ENCODE measurements around the gene PEX11G.
A peak's percentile ranks its signal among the peaks of the same experiment; 100 is the strongest.

The PEX11G gene

DNA sequence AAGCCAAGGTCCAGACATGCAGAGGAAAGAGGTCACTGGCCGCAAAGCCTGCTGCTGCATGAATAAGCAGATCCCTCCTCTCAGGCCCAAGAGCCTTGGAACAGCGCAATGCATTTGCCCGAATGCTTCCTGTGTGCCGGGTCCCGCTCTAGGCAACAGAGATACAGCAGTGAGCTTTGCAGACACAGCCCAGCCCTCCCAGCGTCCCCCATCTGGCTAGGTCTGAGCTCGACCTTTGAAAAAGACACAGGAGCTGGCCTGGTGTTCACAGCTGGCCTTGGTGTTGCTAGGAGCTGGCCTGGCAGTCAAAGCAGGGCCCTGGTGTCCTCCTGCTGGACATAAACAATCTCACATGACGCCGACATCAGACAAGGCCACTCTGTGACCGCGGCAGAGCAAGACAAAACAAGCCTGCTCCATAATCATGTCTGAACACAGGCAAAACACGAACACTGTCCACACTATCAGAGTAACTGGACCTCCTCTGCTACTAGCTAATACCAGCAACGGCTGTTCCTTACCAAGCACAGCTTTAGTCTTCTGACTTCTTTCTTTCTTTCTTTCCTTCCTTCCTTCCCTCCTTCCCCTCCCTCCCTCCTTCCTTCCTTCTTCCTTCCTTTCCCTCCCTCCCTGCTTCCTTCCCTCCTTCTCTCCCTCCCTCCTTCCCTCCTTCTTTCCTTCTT, 5.7 kb upstream of the PEX11G start:
- DNase-seq, result no peak
- Histone ChIP-seq H3K4me1 (ENCODE audit: control extremely low read depth in 1 of 4, control insufficient read depth in 4 of 4, insufficient read depth in 4 of 4, low read length in 3 of 4) (peaks cover 0 to 18% (median 9%) of the 10 kb centered on the region in 4 experiments), H3K36me3 (ENCODE audit: control insufficient read depth in 4 of 4, insufficient read depth in 4 of 4, low read length in 3 of 4) (no peaks in the 10 kb centered on the region), H3K27me3 (replicated peaks in 2 of 5; ENCODE audit: control insufficient read depth in 4 of 5, insufficient read depth in 5 of 5, low read length in 4 of 5) (no peaks in the 10 kb centered on the region), H3K9me3 (ENCODE audit: control extremely low read depth in 1 of 5, control insufficient read depth in 4 of 5, insufficient read depth in 2 of 5, low read depth in 1 of 5, low read length in 4 of 5) (no peaks in the 10 kb centered on the region), H3K4me3 (ENCODE audit: control insufficient read depth in 1 of 7, extremely low read depth in 1 of 7, insufficient read depth in 4 of 7, low read depth in 2 of 7, low read length in 6 of 7) (no peak overlapping the region), H3K27ac (ENCODE audit: insufficient read depth in 1 of 2, low read depth in 1 of 2, low read length in 2 of 2, poor library complexity in 1 of 2, severe bottlenecking in 2 of 2) (no peak overlapping the region)
- CTCF ChIA-PET, result interaction anchor here (0.6 to 1.4 kb wide), 2 partner anchors 10 to 140 kb away, joined by 3 read pairs; no protein-coding TSS in a partner anchor
- 91% methylated on average over 13 of the region's 13 CpGs for WGBS (ENCODE audit: insufficient coverage)
- POLR2A ChIA-PET, result interaction anchor here (0.6 kb wide), 1 partner anchor 17 kb away, joined by 3 read pairs; no protein-coding TSS in a partner anchor

DNA sequence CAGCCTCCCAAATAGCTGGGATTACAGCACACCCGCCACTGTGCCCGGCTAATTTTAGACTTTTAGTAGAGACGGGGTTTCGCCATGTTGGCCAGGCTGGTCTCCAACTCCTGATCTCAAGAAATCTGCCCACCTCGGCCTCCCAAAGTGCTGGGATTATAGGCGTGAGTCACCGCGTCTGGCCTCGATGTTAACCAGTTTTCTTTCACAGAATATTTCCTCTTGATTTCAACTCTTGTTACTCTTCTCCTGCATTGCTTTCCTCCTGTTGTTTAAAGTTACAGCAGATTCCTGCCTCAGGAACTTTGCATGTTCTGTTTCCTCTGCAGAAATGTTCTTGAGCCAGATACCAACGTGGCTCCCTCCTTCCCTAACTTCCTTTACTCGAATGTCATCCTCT, 3.7 kb upstream of the PEX11G start:
- CTCF ChIA-PET, result no interaction called here
- POLR2A ChIA-PET, result no interaction called here
- no peaks in the 10 kb centered on the region for H3K36me3 ChIP-seq (ENCODE audit: control insufficient read depth in 4 of 4, insufficient read depth in 4 of 4, low read length in 3 of 4)
- no peaks in the 10 kb centered on the region for H3K9me3 ChIP-seq (ENCODE audit: control extremely low read depth in 1 of 5, control insufficient read depth in 4 of 5, insufficient read depth in 2 of 5, low read depth in 1 of 5, low read length in 4 of 5)
- no peak for DNase-seq
- no peak overlapping the region for H3K4me3 ChIP-seq (ENCODE audit: control insufficient read depth in 1 of 7, extremely low read depth in 1 of 7, insufficient read depth in 4 of 7, low read depth in 2 of 7, low read length in 6 of 7)
- H3K27me3 ChIP-seq (replicated peaks in 2 of 5; ENCODE audit: control insufficient read depth in 4 of 5, insufficient read depth in 5 of 5, low read length in 4 of 5), result no peaks in the 10 kb centered on the region
- H3K4me1 ChIP-seq (ENCODE audit: control extremely low read depth in 1 of 4, control insufficient read depth in 4 of 4, insufficient read depth in 4 of 4, low read length in 3 of 4), result peaks cover 0 to 32% (median 20%) of the 10 kb centered on the region in 4 experiments
- 85% methylated on average over 11 of the region's 11 CpGs for WGBS (ENCODE audit: insufficient coverage)
- no peak overlapping the region for H3K27ac ChIP-seq (ENCODE audit: insufficient read depth in 1 of 2, low read depth in 1 of 2, low read length in 2 of 2, poor library complexity in 1 of 2, severe bottlenecking in 2 of 2)

GRCh38 chr19:7492142-7492541, 3.3 kb upstream of the PEX11G start:
- H3K9me3 ChIP-seq (ENCODE audit: control extremely low read depth in 1 of 5, control insufficient read depth in 4 of 5, insufficient read depth in 2 of 5, low read depth in 1 of 5, low read length in 4 of 5), result no peaks in the 10 kb centered on the region
- peak; percentile 61 to 81 (median 74) for DNase-seq
- CTCF ChIA-PET, result no interaction called here
- WGBS (ENCODE audit: insufficient coverage), result 23% methylated on average over 2 of the region's 4 CpGs
- no peaks in the 10 kb centered on the region for H3K27me3 ChIP-seq (replicated peaks in 2 of 5; ENCODE audit: control insufficient read depth in 4 of 5, insufficient read depth in 5 of 5, low read length in 4 of 5)
- no peak overlapping the region for H3K27ac ChIP-seq (ENCODE audit: insufficient read depth in 1 of 2, low read depth in 1 of 2, low read length in 2 of 2, poor library complexity in 1 of 2, severe bottlenecking in 2 of 2)
- H3K4me1 ChIP-seq (ENCODE audit: control extremely low read depth in 1 of 4, control insufficient read depth in 4 of 4, insufficient read depth in 4 of 4, low read length in 3 of 4), result peaks cover 0 to 32% (median 20%) of the 10 kb centered on the region in 4 experiments
- no peaks in the 10 kb centered on the region for H3K36me3 ChIP-seq (ENCODE audit: control insufficient read depth in 4 of 4, insufficient read depth in 4 of 4, low read length in 3 of 4)
- H3K4me3 ChIP-seq (ENCODE audit: control insufficient read depth in 1 of 7, extremely low read depth in 1 of 7, insufficient read depth in 4 of 7, low read depth in 2 of 7, low read length in 6 of 7), result no peak overlapping the region
- POLR2A ChIA-PET, result no interaction called here

DNA sequence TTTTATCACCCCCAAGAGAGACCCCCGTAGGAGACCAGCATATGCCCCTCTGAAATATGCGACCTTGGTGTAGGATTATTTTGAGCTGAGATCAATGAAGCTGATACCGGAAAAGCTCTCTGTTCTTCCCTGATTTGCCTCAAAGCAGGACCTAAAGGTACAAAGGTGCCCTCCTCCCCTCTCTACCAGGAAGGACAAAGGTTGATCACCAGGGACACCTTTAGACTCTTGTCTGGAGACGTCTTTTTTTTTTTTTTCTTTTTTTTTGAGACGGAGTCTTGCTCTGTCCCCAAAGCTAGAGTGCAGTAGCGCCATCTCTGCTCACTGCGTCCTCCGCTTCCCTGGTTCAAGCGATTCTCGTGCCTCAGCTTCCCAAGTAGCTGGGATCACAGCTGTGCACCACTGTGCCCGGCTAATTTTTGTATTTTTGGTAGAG, 792 bp upstream of the PEX11G start:
- no peak for DNase-seq
- WGBS (ENCODE audit: insufficient coverage), result 96% methylated on average over 7 of the region's 11 CpGs
- Histone ChIP-seq H3K27me3 (replicated peaks in 2 of 5; ENCODE audit: control insufficient read depth in 4 of 5, insufficient read depth in 5 of 5, low read length in 4 of 5) (no peaks in the 10 kb centered on the region), H3K27ac (ENCODE audit: insufficient read depth in 1 of 2, low read depth in 1 of 2, low read length in 2 of 2, poor library complexity in 1 of 2, severe bottlenecking in 2 of 2) (peak overlapping the region in 1 of 2 experiments; percentile 89), H3K9me3 (ENCODE audit: control extremely low read depth in 1 of 5, control insufficient read depth in 4 of 5, insufficient read depth in 2 of 5, low read depth in 1 of 5, low read length in 4 of 5) (no peaks in the 10 kb centered on the region), H3K4me1 (ENCODE audit: control extremely low read depth in 1 of 4, control insufficient read depth in 4 of 4, insufficient read depth in 4 of 4, low read length in 3 of 4) (peaks cover 0 to 31% (median 20%) of the 10 kb centered on the region in 4 experiments), H3K36me3 (ENCODE audit: control insufficient read depth in 4 of 4, insufficient read depth in 4 of 4, low read length in 3 of 4) (no peaks in the 10 kb centered on the region), H3K4me3 (ENCODE audit: control insufficient read depth in 1 of 7, extremely low read depth in 1 of 7, insufficient read depth in 4 of 7, low read depth in 2 of 7, low read length in 6 of 7) (peak overlapping the region in 2 of 7 experiments; percentile 74 to 87)
- CTCF ChIA-PET, result interaction anchor here (0.7 to 1.1 kb wide), 2 partner anchors 15 to 31 kb away, joined by 3 to 4 read pairs; no protein-coding TSS in a partner anchor
- POLR2A ChIA-PET, result interaction anchor here (0.5 kb wide), 1 partner anchor 20 kb away, joined by 4 read pairs; no protein-coding TSS in a partner anchor

GRCh38 chr19:7486923-7487322, 1.9 kb downstream of the PEX11G start:
- H3K4me3 ChIP-seq (ENCODE audit: control insufficient read depth in 1 of 7, extremely low read depth in 1 of 7, insufficient read depth in 4 of 7, low read depth in 2 of 7, low read length in 6 of 7), result no peak overlapping the region
- H3K4me1 ChIP-seq (ENCODE audit: control extremely low read depth in 1 of 4, control insufficient read depth in 4 of 4, insufficient read depth in 4 of 4, low read length in 3 of 4), result peaks cover 0 to 40% (median 28%) of the 10 kb centered on the region in 4 experiments
- H3K36me3 ChIP-seq (ENCODE audit: control insufficient read depth in 4 of 4, insufficient read depth in 4 of 4, low read length in 3 of 4), result no peaks in the 10 kb centered on the region
- H3K9me3 ChIP-seq (ENCODE audit: control extremely low read depth in 1 of 5, control insufficient read depth in 4 of 5, insufficient read depth in 2 of 5, low read depth in 1 of 5, low read length in 4 of 5), result no peaks in the 10 kb centered on the region
- H3K27ac ChIP-seq (ENCODE audit: insufficient read depth in 1 of 2, low read depth in 1 of 2, low read length in 2 of 2, poor library complexity in 1 of 2, severe bottlenecking in 2 of 2), result no peak overlapping the region
- no peaks in the 10 kb centered on the region for H3K27me3 ChIP-seq (replicated peaks in 2 of 5; ENCODE audit: control insufficient read depth in 4 of 5, insufficient read depth in 5 of 5, low read length in 4 of 5)
- ChIA-PET CTCF (interaction anchor here (0.9 to 1.2 kb wide), 2 partner anchors 9 to 30 kb away, joined by 3 read pairs; no protein-coding TSS in a partner anchor), POLR2A (no interaction called here)
- 100% methylated on average over 2 of the region's 2 CpGs for WGBS (ENCODE audit: insufficient coverage)
- DNase-seq, result no peak

GRCh38 chr19:7483720-7484201, 5.1 kb downstream of the PEX11G start:
- CTCF ChIA-PET, result interaction anchor here (0.7 kb wide), 1 partner anchor 77 kb away, joined by 3 read pairs; no protein-coding TSS in a partner anchor
- 91% methylated on average over 15 of the region's 17 CpGs for WGBS (ENCODE audit: insufficient coverage)
- Histone ChIP-seq H3K36me3 (ENCODE audit: control insufficient read depth in 4 of 4, insufficient read depth in 4 of 4, low read length in 3 of 4) (no peaks in the 10 kb centered on the region), H3K9me3 (ENCODE audit: control extremely low read depth in 1 of 5, control insufficient read depth in 4 of 5, insufficient read depth in 2 of 5, low read depth in 1 of 5, low read length in 4 of 5) (no peaks in the 10 kb centered on the region), H3K27ac (ENCODE audit: insufficient read depth in 1 of 2, low read depth in 1 of 2, low read length in 2 of 2, poor library complexity in 1 of 2, severe bottlenecking in 2 of 2) (no peak overlapping the region), H3K4me1 (ENCODE audit: control extremely low read depth in 1 of 4, control insufficient read depth in 4 of 4, insufficient read depth in 4 of 4, low read length in 3 of 4) (peaks cover 0 to 32% (median 27%) of the 10 kb centered on the region in 4 experiments), H3K27me3 (replicated peaks in 2 of 5; ENCODE audit: control insufficient read depth in 4 of 5, insufficient read depth in 5 of 5, low read length in 4 of 5) (no peaks in the 10 kb centered on the region), H3K4me3 (ENCODE audit: control insufficient read depth in 1 of 7, extremely low read depth in 1 of 7, insufficient read depth in 4 of 7, low read depth in 2 of 7, low read length in 6 of 7) (no peak overlapping the region)
- no peak for DNase-seq
- POLR2A ChIA-PET, result no interaction called here

Data from common myeloid progenitor, CD34-positive (primary cell).